ENCODE results near the gene TTC28. TPM values are rescaled to one million over a fixed set of nuclear protein-coding genes. Genes with fewer than 3 reads are reported as not detected.
A peak's percentile ranks its signal among the peaks of the same experiment; 100 is the strongest.

Gene TTC28
- total and polyA plus RNA-seq, 12 donors = 2.1 to 27.7 (median 20.4) TPM

DNA sequence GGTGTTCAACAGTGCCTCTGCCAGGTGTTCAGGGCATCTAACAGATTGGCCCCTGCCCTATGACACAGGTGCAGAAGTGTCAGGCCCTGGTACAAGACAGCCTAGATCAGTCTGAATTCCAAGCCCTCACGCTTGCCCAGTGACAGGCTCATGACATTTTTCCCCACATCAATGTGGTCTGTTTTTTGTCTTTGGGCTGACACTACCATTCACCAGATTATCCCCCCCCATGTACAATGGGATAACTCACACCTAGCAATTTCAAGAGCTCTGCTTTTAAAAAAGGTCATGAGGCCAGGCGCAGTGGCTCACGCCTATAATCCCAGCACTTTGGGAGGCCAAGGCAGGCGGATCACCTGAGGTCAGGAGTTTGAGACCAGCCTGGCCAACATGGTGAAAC, 605.1 kb downstream of the TTC28 start:
- intact Hi-C loops (cut with DNase I) = no loop called here
- H3K27me3 ChIP-seq = no peaks in the 10 kb centered on the region
- H3K4me3 ChIP-seq = no peak overlapping the region
- H3K4me1 ChIP-seq = peaks cover 3 to 33% (median 17%) of the 10 kb centered on the region in 9 donors
- H3K9me3 ChIP-seq = no peaks in the 10 kb centered on the region
- TF ChIP-seq, protein P1, sequence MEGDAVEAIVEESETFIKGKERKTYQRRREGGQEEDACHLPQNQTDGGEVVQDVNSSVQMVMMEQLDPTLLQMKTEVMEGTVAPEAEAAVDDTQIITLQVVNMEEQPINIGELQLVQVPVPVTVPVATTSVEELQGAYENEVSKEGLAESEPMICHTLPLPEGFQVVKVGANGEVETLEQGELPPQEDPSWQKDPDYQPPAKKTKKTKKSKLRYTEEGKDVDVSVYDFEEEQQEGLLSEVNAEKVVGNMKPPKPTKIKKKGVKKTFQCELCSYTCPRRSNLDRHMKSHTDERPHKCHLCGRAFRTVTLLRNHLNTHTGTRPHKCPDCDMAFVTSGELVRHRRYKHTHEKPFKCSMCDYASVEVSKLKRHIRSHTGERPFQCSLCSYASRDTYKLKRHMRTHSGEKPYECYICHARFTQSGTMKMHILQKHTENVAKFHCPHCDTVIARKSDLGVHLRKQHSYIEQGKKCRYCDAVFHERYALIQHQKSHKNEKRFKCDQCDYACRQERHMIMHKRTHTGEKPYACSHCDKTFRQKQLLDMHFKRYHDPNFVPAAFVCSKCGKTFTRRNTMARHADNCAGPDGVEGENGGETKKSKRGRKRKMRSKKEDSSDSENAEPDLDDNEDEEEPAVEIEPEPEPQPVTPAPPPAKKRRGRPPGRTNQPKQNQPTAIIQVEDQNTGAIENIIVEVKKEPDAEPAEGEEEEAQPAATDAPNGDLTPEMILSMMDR (IDR thresholded peaks at IDR 0.05) = no peak
- DNase-seq (peak; percentile 23 to 49), ATAC-seq (peak; percentile 65 to 92 (median 88))
- WGBS, 2 donors = 47 to 58% methylated on average over 4 of the region's 4 CpGs
- peak overlapping the region in 9 of 10 donors; percentile 45 to 84 (median 71) for H3K27ac ChIP-seq
- H3K36me3 ChIP-seq = peaks cover 0 to 7% (median 0%) of the 10 kb centered on the region in 9 donors

DNA sequence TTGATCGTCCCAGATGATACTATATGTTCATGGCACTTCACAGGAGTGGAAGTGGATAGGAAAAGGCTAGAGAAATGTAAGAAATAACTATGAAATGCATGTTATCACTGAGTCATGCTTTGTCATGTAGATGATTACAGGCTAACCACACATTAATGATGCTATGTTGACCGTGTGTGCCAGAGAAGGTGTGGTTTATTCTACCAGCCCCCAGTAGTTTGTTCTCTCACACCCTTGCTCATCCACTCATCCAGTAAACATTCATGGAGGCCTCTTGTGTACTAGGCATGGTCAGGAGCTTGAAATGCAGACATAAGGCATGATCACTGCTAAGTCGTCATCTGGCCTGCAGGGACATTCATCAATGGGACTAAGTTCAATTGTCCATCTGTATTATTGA, 607.6 kb downstream of the TTC28 start:
- Histone ChIP-seq H3K4me3 (no peak overlapping the region), H3K9me3 (no peaks in the 10 kb centered on the region), H3K4me1 (peaks cover 3 to 33% (median 17%) of the 10 kb centered on the region in 9 donors), H3K36me3 (peaks cover 0 to 7% (median 0%) of the 10 kb centered on the region in 9 donors), H3K27ac (no peak overlapping the region), H3K27me3 (no peaks in the 10 kb centered on the region)
- WGBS, 2 donors = 95 to 96% methylated on average over 3 of the region's 3 CpGs
- intact Hi-C loops (cut with DNase I) = no loop called here
- DNase-seq (no peak), ATAC-seq (no peak)
- TF ChIP-seq, protein P1 (IDR thresholded peaks at IDR 0.05) = no peak

DNA sequence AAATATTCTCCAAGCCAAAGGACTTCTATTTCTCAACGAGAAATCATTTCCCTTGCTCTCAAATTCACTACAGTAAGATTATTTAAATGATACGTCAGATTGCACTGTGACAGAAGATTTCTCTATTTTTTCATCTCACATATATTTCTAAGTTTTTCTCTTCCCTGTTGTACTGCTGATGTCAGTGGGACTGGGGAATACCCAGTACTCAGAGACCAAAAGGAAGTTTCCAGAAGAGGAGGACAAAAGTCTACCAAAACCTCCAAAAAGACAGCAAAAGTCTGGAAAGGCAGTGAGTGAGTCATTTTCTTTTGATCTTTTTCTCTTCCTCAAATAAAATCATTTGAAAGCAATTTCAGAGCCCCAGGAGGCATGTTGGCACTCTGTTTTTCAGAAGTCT, 610.8 kb downstream of the TTC28 start:
- Histone ChIP-seq H3K27me3 (no peaks in the 10 kb centered on the region), H3K27ac (no peak overlapping the region), H3K4me1 (peaks cover 0 to 14% (median 0%) of the 10 kb centered on the region in 9 donors), H3K9me3 (no peaks in the 10 kb centered on the region), H3K4me3 (no peak overlapping the region), H3K36me3 (peaks cover 0 to 5% (median 0%) of the 10 kb centered on the region in 9 donors)
- ATAC-seq (no peak), DNase-seq (no peak)
- TF ChIP-seq, protein P1 (IDR thresholded peaks at IDR 0.05) = no peak
- 86 to 91% methylated on average over 2 of the region's 2 CpGs for whole genome bisulfite sequencing, 2 donors
- intact Hi-C loops (cut with DNase I) = no loop called here

DNA sequence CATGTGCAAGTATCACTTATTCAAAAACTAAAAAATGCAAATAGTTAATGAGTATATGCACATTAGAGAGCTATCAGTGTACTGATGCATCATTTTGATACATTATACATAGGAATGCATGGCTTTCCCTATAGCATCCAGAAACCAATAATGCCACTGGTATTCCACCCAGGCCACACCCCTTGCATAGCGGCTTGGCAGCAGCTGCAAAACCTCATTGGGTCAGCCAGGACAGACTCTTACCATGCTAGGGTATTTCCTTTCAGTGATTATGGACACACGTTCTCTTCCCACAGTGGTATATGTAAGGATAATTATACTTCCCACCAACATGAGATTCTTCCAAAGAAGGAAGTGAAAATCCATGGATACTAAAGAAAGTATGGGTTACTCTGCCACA, 614.7 kb downstream of the TTC28 start:
- 75 to 76% methylated on average over 2 of the region's 2 CpGs for WGBS, 2 donors
- DNase-seq = no peak
- no peak for ATAC-seq
- Histone ChIP-seq H3K9me3 (peaks cover 0 to 4% (median 0%) of the 10 kb centered on the region in 11 donors), H3K4me3 (no peak overlapping the region), H3K4me1 (peaks cover 0 to 10% (median 0%) of the 10 kb centered on the region in 9 donors), H3K27me3 (no peaks in the 10 kb centered on the region), H3K36me3 (peaks cover 0 to 3% (median 0%) of the 10 kb centered on the region in 9 donors), H3K27ac (no peak overlapping the region)
- intact Hi-C loops (cut with DNase I) = no loop called here
- TF ChIP-seq, protein P1 (IDR thresholded peaks at IDR 0.05) = no peak
